GM18507 (cell line): ENCODE results near the gene RPS5.
"Not testable (repeated sequence)": the region's sequence is repeated elsewhere in the genome, so short reads cannot be mapped to it uniquely, and the experiment has no call there.

Source experiments
- DNase-seq: peaks from one replicate; pipeline ENCODE4 v3.0.0; 2011; ENCODE audit warnings: low read depth; ENCODE audit not compliant: insufficient read length; ENCODE audit errors: extremely low spot score
- FAIRE-seq: peaks from 2 replicates; lab custom pipeline; 2011; peaks lifted over from hg19 to GRCh38; lab: Jason Lieb, UNC

Gene RPS5

DNA sequence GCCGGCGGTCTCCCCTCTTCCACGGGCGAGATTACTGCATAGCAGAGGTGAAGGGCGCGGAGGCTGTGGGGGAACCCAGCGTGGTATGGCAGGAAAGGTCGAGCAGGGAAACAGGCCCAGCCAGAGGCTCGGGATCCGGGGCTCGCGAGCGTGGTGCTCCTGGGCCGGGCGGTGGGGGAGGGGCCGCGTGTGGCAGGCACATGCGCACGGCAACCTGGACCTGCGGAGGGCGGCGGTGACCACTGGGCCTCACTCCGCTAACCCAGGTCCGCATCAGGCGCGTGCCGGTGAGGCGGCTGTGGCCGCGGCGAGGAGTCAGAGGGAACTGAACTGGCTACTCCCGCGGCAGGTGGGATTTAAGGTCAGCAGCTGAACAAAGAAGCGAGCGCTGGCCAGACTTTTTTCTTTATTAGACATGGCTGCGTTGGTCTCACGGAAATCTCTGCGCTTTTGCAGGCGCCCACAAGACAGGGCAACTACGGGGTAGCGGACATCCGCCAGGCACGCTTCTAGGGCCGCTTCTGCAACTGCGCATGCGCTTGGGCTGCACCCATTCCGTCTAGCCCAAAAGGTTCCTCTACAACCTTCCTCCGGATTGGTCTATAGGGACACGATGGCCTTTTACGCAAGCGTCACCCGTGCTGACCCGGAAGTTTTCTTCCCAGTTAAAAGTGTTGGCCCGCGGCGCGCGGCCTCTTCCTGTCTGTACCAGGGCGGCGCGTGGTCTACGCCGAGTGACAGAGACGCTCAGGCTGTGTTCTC lies at the start of gene RPS5:
TSS of gene RPS5 (plus strand) at position 694 of the 762 bp plus-strand sequence. CDS start 869 bp downstream, outside the sequence.
- FAIRE-seq (peak; percentile 99), DNase-seq (peak; percentile 99)

DNA sequence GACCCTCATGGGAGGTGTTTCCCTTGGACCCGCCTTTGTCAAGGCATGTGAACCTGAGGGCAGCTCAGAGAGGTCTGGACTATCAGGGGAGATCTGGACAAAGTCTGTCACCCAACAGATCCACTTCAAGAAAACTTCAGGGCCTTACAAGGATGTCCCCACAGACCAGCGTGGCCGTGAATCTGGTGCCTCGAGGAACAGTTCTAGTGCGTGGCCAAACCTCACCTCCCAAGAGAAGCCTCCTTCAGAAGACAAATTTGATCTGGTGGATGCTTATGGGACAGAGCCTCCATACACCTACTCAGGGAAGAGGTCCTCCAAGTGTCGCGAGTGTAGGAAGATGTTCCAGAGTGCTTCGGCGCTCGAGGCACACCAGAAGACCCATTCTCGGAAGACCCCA lies 48.7 kb upstream of the RPS5 start:
- FAIRE-seq = no peak
- DNase-seq = no peak

DNA sequence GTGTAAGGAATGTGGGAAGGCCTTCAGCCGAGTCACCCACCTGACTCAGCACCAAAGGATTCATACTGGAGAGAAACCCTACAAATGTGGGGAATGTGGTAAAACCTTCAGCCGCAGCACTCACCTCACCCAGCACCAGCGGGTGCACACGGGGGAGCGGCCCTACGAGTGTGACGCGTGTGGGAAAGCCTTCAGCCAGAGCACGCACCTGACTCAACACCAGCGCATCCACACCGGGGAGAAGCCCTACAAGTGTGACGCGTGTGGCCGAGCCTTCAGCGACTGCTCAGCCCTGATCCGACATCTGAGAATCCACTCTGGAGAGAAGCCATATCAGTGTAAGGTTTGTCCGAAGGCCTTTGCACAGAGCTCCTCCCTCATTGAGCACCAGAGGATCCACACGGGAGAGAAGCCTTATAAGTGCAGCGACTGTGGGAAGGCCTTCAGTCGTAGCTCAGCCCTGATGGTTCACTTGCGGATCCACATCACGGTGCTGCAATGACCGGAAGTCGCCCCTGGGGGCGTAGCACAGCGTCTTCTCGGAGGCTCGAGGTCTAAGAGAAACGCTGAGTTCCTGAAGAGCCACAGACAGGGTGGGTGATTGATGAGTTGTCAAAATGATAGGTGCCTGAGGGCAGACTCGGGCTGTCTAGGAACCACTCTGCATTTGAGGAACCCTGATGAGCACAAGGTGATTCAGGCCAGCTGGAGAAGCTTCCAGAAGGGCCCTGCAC lies 48.1 kb upstream of the RPS5 start:
- FAIRE-seq = no peak
- DNase-seq = no peak

DNA sequence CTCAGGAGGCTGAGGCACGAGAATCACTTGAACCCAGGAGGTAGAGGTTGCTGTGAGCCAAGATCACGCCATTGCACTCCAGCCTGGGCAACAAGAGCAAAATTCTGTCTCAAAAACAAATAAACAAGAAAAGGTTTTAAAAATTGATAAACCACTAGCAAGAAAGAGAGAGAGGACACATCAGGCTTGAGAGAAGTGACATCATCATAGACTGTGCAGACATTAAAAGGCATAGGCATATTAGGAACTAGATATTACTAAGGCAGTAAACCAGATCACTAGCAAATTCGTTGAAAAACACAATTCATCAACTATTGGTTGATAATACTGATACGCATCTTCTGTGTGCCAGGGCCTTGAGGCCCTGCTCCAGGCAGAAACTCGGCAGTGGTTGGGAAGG lies 41.5 kb upstream of the RPS5 start:
- FAIRE-seq = no peak
- no peak for DNase-seq

DNA sequence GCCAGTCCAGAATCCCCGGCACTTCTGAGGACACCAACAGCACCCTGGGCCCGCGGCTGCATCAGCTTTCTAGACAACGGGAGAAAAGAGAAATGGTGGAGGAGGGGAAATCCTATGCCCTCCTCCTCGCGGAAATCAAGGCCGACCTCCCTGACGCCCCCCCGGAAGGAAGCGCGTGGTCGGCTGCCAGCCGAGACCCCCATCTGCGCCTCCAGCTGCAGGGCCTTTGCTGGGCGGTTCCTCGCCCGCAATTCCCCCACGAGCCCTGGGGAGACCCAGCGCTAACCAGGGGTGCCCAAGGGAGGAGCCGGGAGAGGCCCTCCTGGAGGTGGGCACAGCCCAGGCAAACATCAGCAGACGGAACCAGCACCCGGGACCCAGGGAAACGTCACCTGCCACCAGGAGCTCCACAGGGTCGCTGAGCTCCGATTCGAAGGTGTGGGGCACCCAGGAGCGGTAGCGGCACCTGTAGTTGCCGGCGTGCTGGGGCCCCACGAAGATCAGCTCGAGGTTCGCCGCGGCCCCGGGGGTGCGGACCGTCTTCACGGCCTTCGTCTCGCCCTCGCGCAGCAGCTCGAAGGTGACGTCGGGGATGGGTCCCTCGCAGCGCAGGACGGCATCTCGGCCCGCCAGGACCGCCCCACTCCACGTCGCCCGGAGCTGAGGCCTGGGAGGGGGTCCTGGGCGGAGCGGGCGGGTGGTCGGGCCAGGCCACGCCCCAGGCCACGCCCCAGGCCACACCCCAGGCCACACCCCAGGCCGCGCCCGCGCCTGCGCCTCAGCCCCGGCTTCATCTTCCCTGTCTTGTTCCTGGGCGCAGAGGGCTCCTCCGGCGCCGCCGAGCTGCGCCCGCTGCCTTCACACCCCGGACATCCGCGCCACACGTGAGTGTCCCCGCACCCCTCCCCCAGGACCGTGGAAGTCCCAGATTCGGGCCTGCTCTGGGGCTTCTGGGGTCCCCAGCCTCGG lies 39.8 kb upstream of the RPS5 start:
- DNase-seq = peak; percentile 81
- peak; percentile 45 for FAIRE-seq

DNA sequence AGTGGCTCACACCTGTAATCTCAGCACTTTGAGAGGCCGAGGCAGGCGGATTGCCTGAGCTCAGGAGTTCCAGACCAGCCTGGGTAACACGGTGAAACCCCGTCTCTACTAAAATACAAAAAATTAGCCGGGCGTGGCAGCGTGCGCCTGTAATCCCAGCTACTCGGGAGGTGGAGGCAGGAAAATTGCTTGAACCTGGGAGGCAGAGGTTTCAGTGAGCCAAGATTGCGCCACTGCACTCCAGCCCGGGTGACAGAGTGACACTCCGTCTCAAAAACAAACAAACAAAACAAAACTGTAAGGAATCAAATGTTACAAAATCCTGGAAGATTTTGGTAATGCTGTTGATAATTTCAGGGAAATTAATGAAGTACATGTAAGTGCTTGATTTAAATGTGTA lies 39.0 kb upstream of the RPS5 start:
- not testable (repeated sequence) for FAIRE-seq, DNase-seq

DNA sequence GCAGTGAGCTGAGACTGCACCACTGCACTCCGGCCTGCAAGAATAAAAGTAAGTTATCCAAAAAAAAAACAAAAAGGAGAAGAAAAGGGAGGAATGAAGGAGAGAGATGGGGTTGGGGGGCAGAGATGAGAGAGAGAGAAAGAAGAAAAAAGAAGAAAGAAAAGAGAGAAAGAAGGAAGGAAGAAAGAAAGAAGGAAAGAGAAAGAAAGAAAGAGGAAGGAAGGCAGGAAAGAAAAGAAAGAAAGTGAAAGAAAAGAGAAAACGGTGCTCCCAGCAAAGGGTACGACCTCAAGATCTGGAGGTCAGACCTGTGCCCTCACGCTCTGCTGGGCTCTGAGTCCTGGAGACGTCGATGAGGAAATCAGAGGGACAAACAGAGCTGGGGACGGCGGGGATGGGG lies 37.5 kb upstream of the RPS5 start:
- DNase-seq = no peak

DNA sequence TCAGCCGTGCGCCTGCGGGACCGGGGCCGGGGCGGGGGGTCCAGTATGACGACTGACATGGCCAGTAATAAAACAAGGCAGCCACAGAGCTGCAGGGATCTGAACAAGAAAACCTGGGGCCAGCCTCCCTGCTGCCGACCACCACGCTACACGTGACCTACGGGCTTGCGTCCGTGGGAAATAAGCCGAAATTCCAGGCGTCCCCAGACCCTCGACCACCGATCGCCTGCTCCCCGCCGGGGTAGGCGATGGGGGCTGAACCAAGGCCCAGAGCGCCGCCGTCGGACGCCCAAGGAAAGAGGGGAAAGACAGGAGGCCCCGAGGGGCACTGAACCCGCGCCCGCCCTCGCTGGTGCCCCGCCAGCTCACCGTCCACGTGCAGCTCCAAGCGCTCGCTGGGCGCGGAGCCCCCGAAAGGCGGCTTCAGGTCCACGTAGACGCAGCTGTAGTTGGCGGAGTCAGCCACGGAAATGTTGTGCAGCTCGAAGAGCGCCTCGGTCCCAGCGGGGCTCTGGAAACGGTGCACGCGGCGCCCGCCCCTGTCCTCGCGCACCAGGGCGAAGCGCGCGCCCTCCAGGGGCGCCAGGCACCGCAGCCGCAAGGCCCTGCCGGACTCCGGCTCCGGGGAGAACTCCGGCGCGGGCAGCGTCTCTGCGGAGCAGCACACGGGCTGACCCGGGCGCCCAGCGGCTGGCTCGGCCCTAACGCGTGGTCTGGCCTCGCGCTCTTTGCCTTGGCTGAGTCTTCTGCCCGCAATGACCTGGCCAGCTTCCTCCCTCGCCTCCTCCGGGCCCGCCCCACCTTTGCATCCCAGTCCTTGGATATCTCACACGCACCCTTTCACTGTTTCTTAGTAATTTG lies 36.8 kb upstream of the RPS5 start:
- FAIRE-seq (no peak), DNase-seq (no peak)

More for the DNA sequence above, 37.5 kb upstream of the RPS5 start:
- no peak for FAIRE-seq

DNA sequence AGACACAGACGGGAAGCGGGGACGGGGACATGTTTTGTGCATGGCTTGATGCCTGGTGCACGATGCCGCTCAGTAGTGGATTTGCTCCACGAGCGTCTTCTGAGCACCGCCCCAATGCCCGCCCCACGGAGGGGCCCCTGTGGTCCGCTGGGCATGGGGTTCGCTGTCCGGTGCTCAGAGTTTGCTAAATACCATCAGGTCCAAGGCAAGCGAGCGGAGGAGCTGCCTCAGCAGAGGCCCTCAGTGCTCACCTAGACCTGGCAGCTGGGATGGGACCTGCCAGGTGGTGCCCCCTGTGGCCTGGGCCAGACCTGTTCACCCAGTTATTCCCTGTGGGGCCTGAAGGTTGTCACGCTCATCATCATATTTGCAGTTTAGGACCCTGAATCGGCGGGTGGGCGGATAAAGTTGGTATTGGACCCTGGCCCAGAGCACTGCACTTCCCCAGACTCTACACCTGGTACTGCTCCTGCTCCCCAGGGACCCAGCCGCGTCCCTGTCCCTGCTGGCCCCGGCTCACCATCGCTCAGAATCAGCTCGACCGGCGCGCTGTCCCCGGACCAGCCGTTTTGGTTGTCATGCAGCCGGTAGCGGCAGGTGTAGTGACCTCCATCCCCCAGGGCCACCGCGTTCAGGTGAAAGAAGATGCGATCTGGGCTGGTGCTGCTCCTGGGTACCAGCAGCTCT lies 36.1 kb upstream of the RPS5 start:
- DNase-seq = no peak
- no peak for FAIRE-seq

DNA sequence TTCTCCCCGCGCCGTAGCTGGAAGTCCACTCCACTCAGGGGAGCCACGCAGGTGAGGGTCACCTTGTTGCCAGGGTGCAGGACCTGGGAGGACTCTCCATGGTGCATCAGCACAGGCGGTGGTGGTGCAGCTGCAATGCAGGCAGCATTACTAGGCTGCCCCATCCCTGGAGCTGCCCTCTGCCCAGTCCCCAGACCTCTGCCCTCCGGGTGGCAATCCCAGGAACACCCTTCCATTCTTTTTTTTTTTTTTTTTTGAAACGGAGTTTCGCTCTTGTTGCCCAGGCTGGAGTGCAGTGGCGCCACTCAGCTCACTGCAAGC lies 35.6 kb upstream of the RPS5 start:
- FAIRE-seq = no peak
- no peak for DNase-seq

DNA sequence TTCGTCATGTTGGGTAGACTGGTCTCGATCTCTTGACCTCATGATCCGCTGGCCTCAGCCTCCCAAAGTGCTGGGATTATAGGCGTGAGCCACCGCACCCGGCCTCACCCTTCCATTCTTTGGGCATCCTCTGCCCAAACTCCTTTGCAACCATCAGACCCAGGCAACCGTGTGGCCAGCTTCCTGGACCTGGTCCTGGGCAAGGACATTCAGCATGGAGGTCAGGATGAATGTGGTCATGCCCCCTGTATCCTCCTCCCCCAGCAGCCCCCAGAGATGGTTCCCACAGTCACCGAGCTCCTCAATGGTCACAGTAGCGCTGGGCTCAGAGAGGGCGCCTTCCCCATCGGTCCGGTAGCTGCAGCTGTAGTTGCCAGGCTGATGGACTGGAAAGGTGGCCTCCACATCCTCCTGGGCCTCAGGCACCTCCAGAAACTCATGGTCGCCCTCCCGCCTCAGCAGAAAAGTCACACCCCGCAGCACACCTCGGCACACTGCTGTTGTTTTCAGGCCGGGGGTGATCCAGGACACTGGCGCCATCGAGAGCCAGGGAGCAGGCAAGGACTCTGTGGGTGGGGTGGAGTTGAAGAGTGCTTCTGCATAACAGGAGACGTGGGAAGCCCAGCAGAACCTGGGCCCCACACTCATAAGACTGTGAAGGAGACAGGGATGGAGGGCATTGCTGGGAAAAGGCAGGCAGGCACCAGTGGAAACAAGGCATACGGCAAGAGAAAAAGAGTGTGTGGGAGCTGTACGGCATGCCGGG lies 34.9 kb upstream of the RPS5 start:
- DNase-seq (no peak), FAIRE-seq (no peak)

DNA sequence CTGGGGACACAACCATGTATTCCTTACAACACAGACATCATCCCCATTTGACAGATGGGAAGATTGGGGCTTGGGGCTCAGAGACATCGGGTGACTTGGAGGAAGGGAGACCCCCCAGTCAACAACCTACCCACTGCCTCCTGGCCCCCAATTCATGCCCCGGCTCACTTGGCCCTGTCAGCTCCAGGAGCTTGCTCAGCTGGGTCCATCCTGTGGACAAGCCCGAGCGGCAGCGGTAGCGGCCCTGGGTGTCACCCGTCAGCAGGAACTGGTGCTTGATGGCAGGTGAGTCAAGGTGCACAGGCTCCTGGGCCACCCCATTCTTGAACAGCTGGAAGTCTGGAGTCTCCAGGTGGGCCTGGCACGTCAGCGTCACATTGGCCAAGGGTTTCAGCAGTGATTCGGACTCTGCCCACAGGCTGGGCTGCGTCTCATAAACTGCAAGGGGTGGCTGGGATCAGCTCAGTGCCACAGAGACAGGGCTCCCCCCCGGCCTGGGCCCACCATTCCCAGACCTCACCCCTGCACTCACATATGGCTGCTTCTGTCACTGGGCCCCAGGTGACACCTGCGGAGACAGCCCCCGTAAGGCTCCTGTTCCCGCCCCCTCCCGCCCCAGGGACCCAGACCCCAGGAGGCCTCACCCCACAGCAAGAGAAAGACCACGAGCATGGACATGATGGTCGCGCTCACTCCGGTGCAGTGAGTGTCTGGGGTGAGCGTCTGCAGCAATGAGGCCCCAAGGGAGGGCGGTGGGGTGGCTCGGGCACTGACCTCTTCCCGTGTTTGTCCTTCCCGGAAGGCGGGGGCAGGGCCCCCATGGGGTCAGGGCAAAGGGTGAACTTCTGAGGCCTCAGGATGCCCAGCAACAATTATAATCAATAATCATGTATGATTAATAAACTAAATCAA lies 34.1 kb upstream of the RPS5 start, which contains the start of gene A1BG:
TSS of gene A1BG (minus strand) at position 733 of the 912 bp plus-strand sequence. CDS start at position 678, 55 bp downstream.
- FAIRE-seq = no peak
- DNase-seq = no peak

DNA sequence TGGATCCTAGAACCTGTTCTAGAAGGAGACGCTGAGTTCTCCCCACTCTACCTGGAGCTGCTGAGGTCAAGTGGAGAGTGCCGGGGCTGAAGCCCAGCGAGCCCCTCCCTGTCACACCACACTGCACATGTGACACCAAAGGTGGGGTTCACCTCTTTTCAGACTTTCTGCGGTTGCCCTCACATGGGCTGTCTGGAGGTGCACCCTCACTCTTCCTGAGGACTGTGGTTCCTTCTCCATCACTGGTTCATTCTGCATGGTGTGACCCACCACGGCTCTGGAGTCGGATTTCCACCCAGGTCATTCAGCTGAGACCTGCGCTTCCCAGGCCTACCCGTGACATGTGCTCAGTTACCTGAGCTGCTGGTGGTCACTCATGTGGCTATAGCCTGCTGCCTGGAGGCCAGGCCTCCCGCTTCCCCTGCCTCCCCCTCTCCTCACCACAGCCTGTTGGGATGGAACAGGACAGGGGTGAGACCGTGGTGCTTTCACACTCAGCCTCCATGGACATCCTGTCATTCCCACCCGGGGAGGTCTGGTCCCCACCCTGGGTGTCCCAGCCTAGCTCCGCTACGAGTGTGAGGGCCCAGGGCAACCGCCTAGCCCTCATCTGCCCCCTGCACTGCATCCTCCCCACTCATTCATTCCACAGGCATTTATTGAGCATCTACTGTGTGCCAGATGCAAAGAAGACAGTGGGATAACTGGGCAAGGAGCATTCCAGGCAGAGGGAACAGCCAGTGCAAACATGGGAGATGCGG lies 33.2 kb upstream of the RPS5 start:
- FAIRE-seq (no peak), DNase-seq (no peak)

DNA sequence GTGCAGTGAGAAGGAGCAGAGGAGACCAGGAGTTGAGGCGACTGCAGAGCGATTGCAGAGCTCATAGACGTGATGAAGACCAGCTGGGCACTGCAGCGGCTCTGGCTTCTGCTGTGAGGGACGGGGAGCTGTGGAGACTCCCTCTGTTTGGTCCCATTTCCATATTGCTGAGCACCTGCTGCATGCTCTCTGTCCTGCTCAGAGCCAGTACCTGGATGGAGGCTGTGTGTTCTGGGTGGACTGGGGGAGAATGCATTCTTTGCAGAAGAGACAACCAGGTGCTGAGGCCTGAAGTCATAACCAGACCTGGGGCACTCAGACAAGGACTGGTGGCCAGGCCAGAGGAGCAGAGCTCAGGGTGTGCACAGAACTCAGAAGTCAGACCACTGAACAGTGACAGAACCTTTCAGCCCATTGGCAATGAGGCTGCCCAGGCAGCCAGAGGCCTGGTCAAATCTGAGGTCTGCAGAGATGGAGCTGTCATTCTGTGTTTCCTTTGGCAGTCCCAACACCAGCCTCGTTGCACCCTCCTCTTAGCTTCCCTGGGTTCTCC lies 32.5 kb upstream of the RPS5 start:
- FAIRE-seq (no peak), DNase-seq (no peak)

DNA sequence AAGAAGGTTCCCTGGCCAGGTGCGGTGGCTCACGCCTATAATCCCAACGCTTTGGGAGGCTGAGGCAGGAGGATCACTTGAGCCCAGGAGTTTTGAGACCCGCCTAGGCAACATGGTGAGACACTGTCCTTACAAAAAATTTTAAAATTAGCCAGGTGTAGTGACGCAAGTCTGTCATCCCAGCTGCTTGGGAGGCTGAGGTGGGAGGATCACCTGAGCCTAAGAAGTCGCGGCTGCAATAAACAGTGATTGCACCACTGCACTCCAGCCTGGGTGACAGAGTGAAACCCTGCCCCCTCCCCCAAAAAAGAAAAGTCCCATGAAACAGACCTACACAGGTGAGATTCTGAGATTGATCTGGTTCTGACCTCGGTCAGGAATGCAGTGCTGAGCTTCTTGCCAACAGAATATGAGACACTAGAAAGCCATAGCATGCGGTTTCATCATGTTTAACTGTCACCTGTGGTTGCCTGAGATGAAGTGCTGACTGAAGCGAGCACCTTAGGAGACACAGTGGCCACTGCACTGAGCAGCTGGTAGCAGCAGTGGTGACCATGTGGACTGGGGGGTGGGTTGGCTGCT lies 31.8 kb upstream of the RPS5 start:
- no peak for FAIRE-seq
- DNase-seq = no peak
